ENCODE measurements around the gene MGAT1. TPM values are rescaled to one million over a fixed set of nuclear protein-coding genes. Genes with fewer than 3 reads are reported as not detected.
"Not testable (repeated sequence)": the region's sequence is repeated elsewhere in the genome, so short reads cannot be mapped to it uniquely, and the experiment has no call there.

Gene MGAT1
- total RNA-seq, 1 donor from 2014 or later, result 58.4 TPM

GRCh38 chr5:180804129-180804618 lies 1.6 kb upstream of the MGAT1 start:
- DNase-seq (ENCODE audit: low read depth), result no peak

GRCh38 chr5:180803181-180804128 lies 849 bp upstream of the MGAT1 start:
- no peak for DNase-seq (ENCODE audit: low read depth)

GRCh38 chr5:180801596-180802324 lies 846 bp downstream of the MGAT1 start:
- no peak for DNase-seq (ENCODE audit: low read depth)

- DNase-seq (ENCODE audit: low read depth), result peak; percentile 85
These were observed 2.5 kb downstream of the MGAT1 start for GRCh38 chr5:180799902-180800801.

- no peak for DNase-seq (ENCODE audit: low read depth)
These were observed 3.4 kb downstream of the MGAT1 start for GRCh38 chr5:180799194-180799593.

GRCh38 chr5:180798193-180798592 lies 4.4 kb downstream of the MGAT1 start:
- no peak for DNase-seq (ENCODE audit: low read depth)

GRCh38 chr5:180797256-180798192 lies 5.1 kb downstream of the MGAT1 start:
- DNase-seq (ENCODE audit: low read depth), result no peak

- no peak for DNase-seq (ENCODE audit: low read depth)
These were observed 6.8 kb downstream of the MGAT1 start for GRCh38 chr5:180795771-180796313.

GRCh38 chr5:180792965-180793287 lies 9.7 kb downstream of the MGAT1 start:
- DNase-seq (ENCODE audit: low read depth), result no peak

- DNase-seq (ENCODE audit: low read depth), result no peak
These were observed 10.2 kb downstream of the MGAT1 start for GRCh38 chr5:180792287-180792964.

GRCh38 chr5:180791611-180792213 lies 10.9 kb downstream of the MGAT1 start:
- no peak for DNase-seq (ENCODE audit: low read depth)

GRCh38 chr5:180790524-180790923 lies 12.1 kb downstream of the MGAT1 start:
- no peak for DNase-seq (ENCODE audit: low read depth)

GRCh38 chr5:180790020-180790419 lies 12.6 kb downstream of the MGAT1 start:
- DNase-seq (ENCODE audit: low read depth), result no peak

GRCh38 chr5:180788651-180789410 lies 13.8 kb downstream of the MGAT1 start:
- not testable (repeated sequence) for DNase-seq (ENCODE audit: low read depth)

GRCh38 chr5:180787711-180788431 lies 14.7 kb downstream of the MGAT1 start:
- no peak for DNase-seq (ENCODE audit: low read depth)

- no peak for DNase-seq (ENCODE audit: low read depth)
These were observed 15.8 kb downstream of the MGAT1 start for GRCh38 chr5:180786531-180787398.

GRCh38 chr5:180785794-180786221 lies 16.8 kb downstream of the MGAT1 start:
- DNase-seq (ENCODE audit: low read depth), result peak; percentile 45
